ENCODE data around the gene PTPRT.

GRCh38 chr20:42836339-42836738 is 353.4 kb downstream of the PTPRT start:
- TF ChIP-seq CTCF (IDR thresholded peaks at IDR 0.05; ENCODE audit: low read length) (no peak), EZH2 (optimal IDR thresholded peaks at IDR 0.05; ENCODE audit: low read depth, low read length) (no peak), EZH2phosphoT487 (IDR thresholded peaks at IDR 0.05; ENCODE audit: low read length) (no peak)

All from MM.1S (cell line).